A673 (cell line): ENCODE measurements around the gene LY6G5B.

Experiments
- CTCF ChIP-seq: fragments of 300-800, 200-600 bp; sonication (generic); conservative IDR thresholded peaks from 2 replicates; pipeline ENCODE4 v1.5.1; 2017; ENCODE audit warnings: low read depth, mild to moderate bottlenecking, antibody characterized with exemption, low read length, moderate library complexity, mixed read lengths
- EZH2 ChIP-seq: fragments of 200-600 bp; sonication (generic); IDR thresholded peaks from 2 replicates; pipeline ENCODE4 v1.6.1; 2017; ENCODE audit warnings: borderline replicate concordance, low read depth, mild to moderate bottlenecking, mixed read lengths, antibody characterized with exemption, low read length; ENCODE audit not compliant: poor library complexity, severe bottlenecking

DNA sequence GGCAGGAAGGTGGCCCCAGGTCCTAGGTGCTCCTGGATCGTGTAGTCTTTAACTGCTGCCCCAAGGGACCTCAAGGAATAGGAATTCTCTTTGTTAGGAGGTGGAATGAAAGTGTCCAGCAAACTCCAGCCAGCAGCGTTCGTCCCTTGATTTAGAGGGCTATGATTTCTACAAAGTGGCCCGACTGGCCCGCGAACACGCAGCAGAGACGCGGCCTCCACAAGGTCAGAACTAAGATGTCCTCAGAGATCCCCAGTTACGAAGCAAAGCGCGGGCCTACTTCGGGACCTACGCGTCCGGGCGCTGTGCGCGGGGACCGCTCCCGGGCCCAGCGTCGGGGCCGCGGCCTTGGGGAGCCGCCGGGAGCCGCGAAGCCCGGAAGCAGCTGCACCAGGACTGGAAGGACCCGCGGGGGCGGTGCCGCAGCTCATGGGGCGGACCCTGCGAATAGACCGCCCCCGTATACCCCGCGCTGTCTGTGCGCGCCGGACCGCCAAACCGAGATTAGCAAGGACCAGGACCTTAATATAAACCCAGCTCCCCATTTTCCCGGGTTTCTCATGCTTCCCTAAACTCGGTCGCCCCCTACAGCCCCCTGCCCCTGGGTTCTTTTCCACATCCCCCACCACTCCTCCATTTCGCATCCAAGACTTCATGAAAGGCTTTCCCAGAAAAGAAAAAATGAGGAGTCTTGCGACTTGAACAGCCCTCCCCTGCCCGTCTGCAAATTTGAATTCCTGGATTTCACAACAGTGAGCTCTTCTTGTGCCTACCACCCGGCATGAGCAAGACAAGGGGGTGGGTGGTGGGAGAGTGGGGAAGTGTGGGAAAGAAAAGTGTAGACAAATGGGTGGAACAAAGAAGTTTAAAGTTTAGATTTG is 9.2 kb upstream of the LY6G5B start, which contains the start of gene C6orf47:
- no peak for TF ChIP-seq CTCF
- no peak for TF ChIP-seq EZH2
